Coronary artery (tissue), 2 donors: Measurements from ENCODE around the gene S100A1.
A peak's percentile ranks its signal among the peaks of the same experiment; 100 is the strongest.

Experiments used
- DNase-seq: peaks from one replicate; pipeline ENCODE4 v3.0.0-alpha.2; 2017; ENCODE audit warnings: low spot score
- H3K27ac ChIP-seq, 2 donors: fragments of 200-600 bp; sonication (generic); one replicate each; pipeline ENCODE4 v1.5.1; 2016 to 2019
- H3K4me3 ChIP-seq: fragments of 200-600 bp; sonication (generic); 2 replicates; pipeline ENCODE4 v1.5.1; 2016; ENCODE audit warnings: mild to moderate bottlenecking, moderate library complexity
- TF ChIP-seq, protein P1 (sequence below): fragments of 200-600 bp; sonication (generic); IDR thresholded peaks from one replicate; pipeline ENCODE4 v1.5.1; 2019; ENCODE audit warnings: antibody characterized with exemption

Gene S100A1

DNA sequence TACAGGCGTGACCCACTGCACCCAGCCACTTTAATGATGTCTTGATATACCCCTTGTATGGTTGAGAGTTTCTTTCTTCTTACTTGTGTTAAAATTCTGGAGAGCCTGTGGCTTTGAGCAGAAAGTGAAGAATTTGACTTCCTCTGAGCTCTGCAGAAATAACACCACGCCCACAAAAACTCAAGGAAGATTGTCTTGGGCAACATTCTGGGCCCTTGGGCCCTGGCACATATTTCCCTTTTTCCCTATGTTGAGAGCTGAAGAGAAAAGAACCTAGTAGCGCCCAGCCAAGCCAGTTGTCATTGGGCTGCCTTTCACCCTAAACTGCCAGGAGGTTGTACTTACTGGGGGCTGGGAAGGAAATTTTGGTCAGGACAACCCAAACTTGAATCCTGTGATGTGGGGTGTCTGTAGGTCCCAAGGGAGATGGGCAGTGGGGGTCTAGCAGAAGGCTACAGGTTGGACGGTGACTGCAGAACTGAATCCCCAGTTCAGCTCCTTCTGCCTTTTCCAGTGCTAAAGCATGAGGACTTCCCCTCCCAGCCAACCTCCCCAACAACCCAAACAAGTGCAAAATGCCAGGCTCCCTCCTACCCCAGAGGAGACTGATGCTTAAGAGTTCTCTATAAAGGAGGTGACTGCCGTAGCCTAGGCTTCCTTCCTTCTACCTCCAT is 18.6 kb downstream of the S100A1 start:
- Histone ChIP-seq H3K4me3 (no peak overlapping the region), H3K27ac (peak overlapping the region in 1 of 2 donors; percentile 67)
- TF ChIP-seq, protein P1, sequence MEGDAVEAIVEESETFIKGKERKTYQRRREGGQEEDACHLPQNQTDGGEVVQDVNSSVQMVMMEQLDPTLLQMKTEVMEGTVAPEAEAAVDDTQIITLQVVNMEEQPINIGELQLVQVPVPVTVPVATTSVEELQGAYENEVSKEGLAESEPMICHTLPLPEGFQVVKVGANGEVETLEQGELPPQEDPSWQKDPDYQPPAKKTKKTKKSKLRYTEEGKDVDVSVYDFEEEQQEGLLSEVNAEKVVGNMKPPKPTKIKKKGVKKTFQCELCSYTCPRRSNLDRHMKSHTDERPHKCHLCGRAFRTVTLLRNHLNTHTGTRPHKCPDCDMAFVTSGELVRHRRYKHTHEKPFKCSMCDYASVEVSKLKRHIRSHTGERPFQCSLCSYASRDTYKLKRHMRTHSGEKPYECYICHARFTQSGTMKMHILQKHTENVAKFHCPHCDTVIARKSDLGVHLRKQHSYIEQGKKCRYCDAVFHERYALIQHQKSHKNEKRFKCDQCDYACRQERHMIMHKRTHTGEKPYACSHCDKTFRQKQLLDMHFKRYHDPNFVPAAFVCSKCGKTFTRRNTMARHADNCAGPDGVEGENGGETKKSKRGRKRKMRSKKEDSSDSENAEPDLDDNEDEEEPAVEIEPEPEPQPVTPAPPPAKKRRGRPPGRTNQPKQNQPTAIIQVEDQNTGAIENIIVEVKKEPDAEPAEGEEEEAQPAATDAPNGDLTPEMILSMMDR, result no peak
- DNase-seq, result no peak

DNA sequence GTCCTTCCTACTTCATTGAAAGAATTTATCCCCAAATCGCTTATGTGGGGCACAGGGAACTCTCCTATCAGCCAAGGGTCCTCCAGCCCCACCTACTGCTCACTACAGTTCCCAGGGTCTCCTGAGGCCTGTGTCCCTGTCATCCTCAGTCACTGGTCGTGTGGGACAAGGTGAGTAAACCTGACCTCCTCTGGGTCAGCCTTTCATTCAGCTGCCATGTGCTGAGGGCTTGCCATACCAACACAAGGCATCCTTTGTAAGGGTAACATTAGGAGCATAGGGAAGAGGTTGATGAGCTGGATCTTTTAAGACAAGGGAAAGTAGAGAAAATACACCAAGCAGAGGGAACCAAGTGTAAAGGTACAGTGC is 19.1 kb downstream of the S100A1 start:
- Histone ChIP-seq H3K4me3 (no peak overlapping the region), H3K27ac (peak overlapping the region in 1 of 2 donors; percentile 67)
- TF ChIP-seq, protein P1, result no peak
- DNase-seq, result no peak

DNA sequence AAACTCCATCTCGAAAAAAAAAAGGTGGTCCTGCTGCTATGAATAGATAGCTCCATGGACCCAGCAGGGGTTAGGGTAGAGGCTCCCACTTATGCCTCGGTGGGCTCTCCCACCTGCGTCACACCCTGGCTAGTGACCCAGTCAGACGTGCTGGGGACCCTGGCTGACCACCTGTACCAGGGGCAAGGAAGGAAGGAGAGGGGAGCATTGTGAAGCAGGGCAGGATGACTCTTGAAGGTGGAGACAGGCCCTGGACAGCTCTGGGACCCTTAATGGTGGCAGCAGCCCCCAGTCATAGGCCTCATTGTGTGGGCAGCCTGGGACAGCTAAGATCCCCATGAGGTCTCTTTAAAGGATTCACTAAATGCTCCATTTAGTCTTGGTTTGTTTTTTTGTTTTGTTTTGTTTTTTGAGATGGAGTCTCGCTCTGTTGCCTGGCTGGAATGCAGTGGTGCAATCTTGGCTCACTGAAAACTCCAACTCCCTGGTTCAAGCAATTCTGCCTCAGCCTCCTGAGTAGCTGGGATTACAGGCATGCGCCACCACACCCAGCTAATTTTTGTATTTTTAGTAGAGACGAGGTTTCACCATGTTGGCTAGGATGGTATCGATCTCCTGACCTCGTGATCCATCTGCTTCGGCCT is 19.9 kb downstream of the S100A1 start:
- Histone ChIP-seq H3K27ac (no peak overlapping the region), H3K4me3 (no peak overlapping the region)
- no peak for DNase-seq
- TF ChIP-seq, protein P1, result no peak

DNA sequence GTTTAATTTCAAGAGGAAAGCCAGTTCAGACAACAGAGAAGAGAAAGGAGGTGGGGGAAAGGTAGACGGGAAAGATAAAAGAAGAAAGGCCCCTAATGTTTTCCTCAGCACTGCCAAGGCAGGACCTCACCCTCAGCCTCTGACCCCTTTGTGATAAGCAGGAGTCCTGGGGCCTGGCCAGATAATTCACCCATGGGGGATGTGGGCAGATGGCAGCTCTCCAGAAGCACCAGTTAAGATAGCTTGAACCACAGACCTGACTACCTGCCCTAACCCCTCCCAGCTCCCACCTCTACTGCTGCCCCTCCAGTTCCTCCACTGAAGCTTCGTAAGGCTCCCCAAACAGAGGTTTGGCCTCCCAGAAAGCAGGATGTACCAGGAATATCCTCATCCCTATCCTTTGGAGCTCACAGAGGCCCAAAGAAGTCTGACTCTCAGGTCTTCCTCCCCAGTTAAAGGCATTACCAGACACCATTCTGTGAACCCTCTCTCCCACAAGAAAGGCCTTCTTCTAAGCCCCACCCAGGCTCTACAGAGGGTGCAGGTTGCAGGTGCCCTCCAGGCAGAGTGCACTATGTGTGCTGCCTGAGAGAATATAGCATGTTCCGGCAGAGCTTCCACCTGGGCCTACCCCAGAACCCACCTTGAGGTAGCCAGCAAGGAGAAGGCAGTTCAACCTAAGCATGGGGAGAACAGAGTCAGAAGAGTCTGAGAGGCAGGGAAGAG is 21.1 kb downstream of the S100A1 start:
- Histone ChIP-seq H3K27ac (peak overlapping the region in 1 of 2 donors; percentile 31), H3K4me3 (no peak overlapping the region)
- DNase-seq, result no peak
- TF ChIP-seq, protein P1, result no peak

DNA sequence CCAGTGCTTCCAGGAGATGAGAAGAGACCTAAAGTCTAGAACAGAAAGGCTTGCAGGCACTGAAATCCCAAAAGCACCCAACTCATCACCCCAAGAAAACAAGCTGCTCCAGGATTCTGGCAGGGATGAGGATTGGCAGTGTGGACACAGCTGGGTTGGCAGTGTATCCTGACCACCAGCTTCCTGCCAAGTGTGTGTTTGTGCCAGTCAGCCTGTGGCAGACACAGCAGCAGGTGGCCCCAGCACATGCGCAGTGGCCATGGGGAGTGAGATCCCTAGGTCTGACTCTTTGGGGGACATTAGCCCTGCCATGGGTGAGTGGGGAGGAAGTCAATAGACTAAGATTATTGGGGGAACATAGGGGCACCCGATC is 21.6 kb downstream of the S100A1 start:
- no peak for DNase-seq
- no peak overlapping the region for H3K4me3 ChIP-seq
- TF ChIP-seq, protein P1, result no peak
- H3K27ac ChIP-seq, result no peak overlapping the region

DNA sequence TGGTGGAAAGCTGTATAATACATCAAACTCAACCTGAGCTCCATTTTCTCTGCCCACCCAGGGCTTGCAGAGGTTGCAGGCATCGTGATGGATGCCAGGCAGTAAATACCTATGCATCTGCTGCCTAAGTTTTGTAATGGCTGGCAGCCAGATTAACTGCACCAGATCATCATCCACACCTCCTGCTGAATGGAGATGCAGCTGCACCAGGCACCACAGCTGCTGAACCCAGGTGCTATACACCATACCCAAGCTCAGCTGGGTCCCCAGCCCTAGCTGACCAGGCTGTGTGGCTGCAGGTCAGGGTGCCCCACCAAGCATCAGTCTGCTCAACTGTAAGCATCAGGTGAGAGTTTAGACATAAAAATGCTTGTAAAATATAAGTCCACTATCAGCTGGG is 23.5 kb downstream of the S100A1 start:
- DNase-seq, result no peak
- TF ChIP-seq, protein P1, result no peak
- Histone ChIP-seq H3K27ac (no peak overlapping the region), H3K4me3 (no peak overlapping the region)
